ENCODE results near the gene SPRTN. TPM values are rescaled to one million over a fixed set of nuclear protein-coding genes. Genes with fewer than 3 reads are reported as not detected.

Gene SPRTN
- total RNA-seq, 1 donor from 2014 or later = 18.9 TPM

DNA sequence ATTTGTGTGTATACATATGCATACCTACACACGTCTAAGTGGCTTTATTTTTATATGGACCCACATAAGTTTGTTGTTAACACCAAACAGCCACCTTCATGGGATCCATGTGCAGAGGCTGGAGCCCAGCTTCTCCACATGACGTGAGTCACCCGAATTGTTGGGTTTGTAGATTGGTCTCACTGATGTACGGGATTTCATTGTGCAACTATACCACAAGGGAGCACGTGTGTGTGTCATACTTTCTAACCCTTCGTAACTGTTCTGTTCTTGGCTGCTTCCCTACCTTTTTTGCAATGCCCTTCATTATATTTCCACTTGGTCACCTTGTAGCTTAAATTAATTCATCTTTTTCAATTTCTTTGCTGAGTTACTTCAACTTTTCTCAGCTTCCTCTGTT lies 21.0 kb downstream of the SPRTN start:
- no peak overlapping the region for H3K27ac Mint-ChIP-seq
- POLR2A ChIA-PET = no interaction called here
- no peak for DNase-seq

GRCh38 chr1:231362325-231362724 lies 24.2 kb downstream of the SPRTN start:
- Mint-ChIP-seq H3K27me3 (no peaks in the 10 kb centered on the region), H3K4me1 (peaks cover 9% of the 10 kb centered on the region), H3K4me3 (no peak overlapping the region), H3K27ac (no peak overlapping the region), H3K9me3 (no peaks in the 10 kb centered on the region), H3K36me3 (ENCODE audit: low read depth) (peaks cover 36% of the 10 kb centered on the region)
- no peak for DNase-seq
- ChIA-PET POLR2A (interaction anchor here (0.7 to 1.5 kb wide), 2 partner anchors 25 to 217 kb away, joined by 5 read pairs; partner anchors contain the start of genes EXOC8 and SPRTN), CTCF (interaction anchor here (1.5 to 7.7 kb wide), 4 partner anchors 225 to 240 kb away, joined by 4 to 51 read pairs (median 5); no protein-coding TSS in a partner anchor)
- TF ChIP-seq, protein P1, sequence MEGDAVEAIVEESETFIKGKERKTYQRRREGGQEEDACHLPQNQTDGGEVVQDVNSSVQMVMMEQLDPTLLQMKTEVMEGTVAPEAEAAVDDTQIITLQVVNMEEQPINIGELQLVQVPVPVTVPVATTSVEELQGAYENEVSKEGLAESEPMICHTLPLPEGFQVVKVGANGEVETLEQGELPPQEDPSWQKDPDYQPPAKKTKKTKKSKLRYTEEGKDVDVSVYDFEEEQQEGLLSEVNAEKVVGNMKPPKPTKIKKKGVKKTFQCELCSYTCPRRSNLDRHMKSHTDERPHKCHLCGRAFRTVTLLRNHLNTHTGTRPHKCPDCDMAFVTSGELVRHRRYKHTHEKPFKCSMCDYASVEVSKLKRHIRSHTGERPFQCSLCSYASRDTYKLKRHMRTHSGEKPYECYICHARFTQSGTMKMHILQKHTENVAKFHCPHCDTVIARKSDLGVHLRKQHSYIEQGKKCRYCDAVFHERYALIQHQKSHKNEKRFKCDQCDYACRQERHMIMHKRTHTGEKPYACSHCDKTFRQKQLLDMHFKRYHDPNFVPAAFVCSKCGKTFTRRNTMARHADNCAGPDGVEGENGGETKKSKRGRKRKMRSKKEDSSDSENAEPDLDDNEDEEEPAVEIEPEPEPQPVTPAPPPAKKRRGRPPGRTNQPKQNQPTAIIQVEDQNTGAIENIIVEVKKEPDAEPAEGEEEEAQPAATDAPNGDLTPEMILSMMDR (IDR thresholded peaks at IDR 0.05) = no peak
- intact Hi-C loops (cut with micrococcal nuclease) = no loop called here
- no peak for ATAC-seq (ENCODE audit: low read depth)

More for the DNA sequence above, 21.0 kb downstream of the SPRTN start:
- Mint-ChIP-seq H3K36me3 (ENCODE audit: low read depth) (peaks cover 17% of the 10 kb centered on the region), H3K4me1 (peaks cover 10% of the 10 kb centered on the region), H3K27me3 (no peaks in the 10 kb centered on the region), H3K4me3 (no peak overlapping the region), H3K9me3 (no peaks in the 10 kb centered on the region)
- TF ChIP-seq, protein P1 (IDR thresholded peaks at IDR 0.05) = no peak
- intact Hi-C loops (cut with micrococcal nuclease) = loop anchor here (5.0 kb wide), 1 partner anchor 63 kb away; the partner anchor contains the start of gene EGLN1
- ATAC-seq (ENCODE audit: low read depth) = no peak
- CTCF ChIA-PET = interaction anchor here (1.2 to 7.7 kb wide), 2 partner anchors 230 to 243 kb away, joined by 3 to 51 read pairs; no protein-coding TSS in a partner anchor

GRCh38 chr1:231363624-231364023 lies 25.5 kb downstream of the SPRTN start:
- DNase-seq (no peak), ATAC-seq (ENCODE audit: low read depth) (no peak)
- ChIA-PET POLR2A (interaction anchor here (1.5 kb wide), 1 partner anchor 26 kb away, joined by 5 read pairs; the partner anchor contains the start of genes EXOC8 and SPRTN), CTCF (interaction anchor here (1.1 to 7.7 kb wide), 4 partner anchors 9 to 238 kb away, joined by 3 to 51 read pairs (median 5); no protein-coding TSS in a partner anchor)
- no peaks in the 10 kb centered on the region for H3K4me1 Mint-ChIP-seq
- H3K27me3 Mint-ChIP-seq = no peaks in the 10 kb centered on the region
- TF ChIP-seq, protein P1 (IDR thresholded peaks at IDR 0.05) = no peak
- H3K4me3 Mint-ChIP-seq = no peak overlapping the region
- H3K9me3 Mint-ChIP-seq = no peaks in the 10 kb centered on the region
- no peak overlapping the region for H3K27ac Mint-ChIP-seq
- intact Hi-C loops (cut with micrococcal nuclease) = no loop called here
- H3K36me3 Mint-ChIP-seq (ENCODE audit: low read depth) = peaks cover 45% of the 10 kb centered on the region

DNA sequence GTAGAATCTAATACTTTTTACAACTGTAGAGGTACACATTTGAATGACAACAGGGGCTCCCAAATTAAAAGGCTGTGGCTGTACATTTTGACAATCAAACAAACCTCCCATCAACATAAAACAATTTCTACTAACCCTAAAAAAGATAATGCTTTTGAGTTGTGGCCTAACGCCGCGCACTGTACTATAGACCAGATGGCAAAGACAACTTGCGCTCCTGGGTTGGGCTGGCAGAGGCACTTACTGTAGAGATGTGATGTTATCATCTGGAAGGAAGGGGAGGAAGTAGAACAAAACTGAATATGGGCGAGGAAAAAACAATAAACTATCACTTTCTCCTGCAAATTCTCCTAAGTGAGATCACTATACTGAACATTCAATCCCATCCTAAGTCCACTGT lies 26.1 kb downstream of the SPRTN start:
- POLR2A ChIA-PET = no interaction called here
- H3K36me3 Mint-ChIP-seq (ENCODE audit: low read depth) = peaks cover 50% of the 10 kb centered on the region
- intact Hi-C loops (cut with micrococcal nuclease) = no loop called here

GRCh38 chr1:231369282-231369681 lies 31.2 kb downstream of the SPRTN start:
- DNase-seq = no peak
- no peaks in the 10 kb centered on the region for H3K9me3 Mint-ChIP-seq
- H3K27me3 Mint-ChIP-seq = no peaks in the 10 kb centered on the region
- intact Hi-C loops (cut with micrococcal nuclease) = no loop called here
- H3K4me3 Mint-ChIP-seq = no peak overlapping the region
- peaks cover 49% of the 10 kb centered on the region for H3K36me3 Mint-ChIP-seq (ENCODE audit: low read depth)
- TF ChIP-seq, protein P1 (IDR thresholded peaks at IDR 0.05) = no peak
- H3K4me1 Mint-ChIP-seq = no peaks in the 10 kb centered on the region
- H3K27ac Mint-ChIP-seq = no peak overlapping the region
- ChIA-PET CTCF (no interaction called here), POLR2A (no interaction called here)
- no peak for ATAC-seq (ENCODE audit: low read depth)

More for the DNA sequence above, 26.1 kb downstream of the SPRTN start:
- CTCF ChIA-PET = interaction anchor here (7.7 kb wide), 1 partner anchor 238 kb away, joined by 51 read pairs; no protein-coding TSS in a partner anchor
- ATAC-seq (ENCODE audit: low read depth) (no peak), DNase-seq (no peak)
- Mint-ChIP-seq H3K27ac (no peak overlapping the region), H3K4me3 (no peak overlapping the region), H3K27me3 (no peaks in the 10 kb centered on the region), H3K9me3 (no peaks in the 10 kb centered on the region), H3K4me1 (no peaks in the 10 kb centered on the region)
- TF ChIP-seq, protein P1 (IDR thresholded peaks at IDR 0.05) = no peak
